Posterior cingulate gyrus (tissue), 11 donors: Measurements from ENCODE around the gene ABCG4.
"Not testable (repeated sequence)": the region's sequence is repeated elsewhere in the genome, so short reads cannot be mapped to it uniquely, and the experiment has no call there.

ENCODE experiments used
- DNase-seq, 10 donors: peaks; one replicate each; pipeline versions ENCODE4 v3.0.0 to v3.0.0-alpha.2; 2020 to 2021; ENCODE audit warnings: mixed read lengths in 3 of 10
- intact Hi-C: fragments of 100-400 bp; cut with DNase I; formaldehyde crosslinking; loops from one replicate; pipeline ENCODE4 v1.15.1; 2023

The ABCG4 gene

GRCh38 chr11:119114351-119114750, 34.5 kb upstream of the ABCG4 start:
- intact Hi-C loops = loop anchor here (10.0 kb wide), 1 partner anchor 80 kb away; no protein-coding TSS in a partner anchor
- peak in 1 of 10 donors; percentile 16 for DNase-seq

GRCh38 chr11:119115484-119116234, 33.2 kb upstream of the ABCG4 start:
- intact Hi-C loops = loop anchor here (10.0 kb wide), 1 partner anchor 79 kb away; no protein-coding TSS in a partner anchor
- peak in 2 of 10 donors; percentile 37 to 89 for DNase-seq

GRCh38 chr11:119116235-119116594, 32.6 kb upstream of the ABCG4 start:
- intact Hi-C loops = loop anchor here (10.0 kb wide), 1 partner anchor 79 kb away; no protein-coding TSS in a partner anchor
- no peak for DNase-seq

GRCh38 chr11:119116601-119117000, 32.3 kb upstream of the ABCG4 start:
- intact Hi-C loops = loop anchor here (10.0 kb wide), 1 partner anchor 78 kb away; no protein-coding TSS in a partner anchor
- DNase-seq = peak in 1 of 10 donors; percentile 57

GRCh38 chr11:119117004-119117706, 31.7 kb upstream of the ABCG4 start:
- DNase-seq = no peak
- intact Hi-C loops = loop anchor here (10.0 kb wide), 1 partner anchor 78 kb away; no protein-coding TSS in a partner anchor

GRCh38 chr11:119118227-119118626, 30.6 kb upstream of the ABCG4 start:
- intact Hi-C loops = loop anchor here (10.0 kb wide), 1 partner anchor 77 kb away; no protein-coding TSS in a partner anchor
- no peak for DNase-seq

GRCh38 chr11:119118946-119119345, 29.9 kb upstream of the ABCG4 start:
- intact Hi-C loops = loop anchor here (10.0 kb wide), 1 partner anchor 76 kb away; no protein-coding TSS in a partner anchor
- DNase-seq = no peak

GRCh38 chr11:119120639-119121007, 28.2 kb upstream of the ABCG4 start:
- peak in 1 of 10 donors; percentile 42 for DNase-seq
- intact Hi-C loops = loop anchor here (2.0 kb wide), 1 partner anchor 14 kb away; the partner anchor contains the start of gene C2CD2L

- DNase-seq = peak; percentile 99 to 100 (median 100)
- intact Hi-C loops = loop anchor here (2.0 kb wide), 1 partner anchor 14 kb away; the partner anchor contains the start of gene C2CD2L
These were observed 27.6 kb upstream of the ABCG4 start, which contains the start of gene HINFP for GRCh38 chr11:119121008-119121810. TSS of gene HINFP (plus strand) at chr11:119121580. CDS start at chr11:119126945, 5,365 bp downstream.

- DNase-seq = no peak
- intact Hi-C loops = loop anchor here (2.0 kb wide), 1 partner anchor 15 kb away; the partner anchor contains the start of gene C2CD2L
These were observed 27.1 kb upstream of the ABCG4 start for GRCh38 chr11:119121811-119122124.

- intact Hi-C loops = no loop called here
- peak in 1 of 10 donors; percentile 14 for DNase-seq
These were observed 23.0 kb upstream of the ABCG4 start for GRCh38 chr11:119125821-119126220.

- DNase-seq = no peak
- intact Hi-C loops = no loop called here
These were observed 22.1 kb upstream of the ABCG4 start for GRCh38 chr11:119126675-119127268.

- no peak for DNase-seq
- intact Hi-C loops = no loop called here
These were observed 18.2 kb upstream of the ABCG4 start for GRCh38 chr11:119130662-119131061.

- DNase-seq = peak in 1 of 10 donors; percentile 23
- intact Hi-C loops = no loop called here
These were observed 14.4 kb upstream of the ABCG4 start for GRCh38 chr11:119134389-119134978.

- intact Hi-C loops = not testable (repeated sequence)
- peak in 1 of 10 donors; percentile 55 for DNase-seq
These were observed 9.6 kb upstream of the ABCG4 start for GRCh38 chr11:119139276-119139675.

- intact Hi-C loops = loop anchor here (10.0 kb wide), 1 partner anchor 50 kb away; no protein-coding TSS in a partner anchor
- DNase-seq = peak in 5 of 10 donors; percentile 38 to 88 (median 45)
These were observed 3.9 kb upstream of the ABCG4 start for GRCh38 chr11:119144825-119145486.

GRCh38 chr11:119145551-119145950, 3.3 kb upstream of the ABCG4 start:
- DNase-seq = peak in 1 of 10 donors; percentile 1
- intact Hi-C loops = loop anchor here (10.0 kb wide), 1 partner anchor 49 kb away; no protein-coding TSS in a partner anchor

- DNase-seq = peak in 3 of 10 donors; percentile 23 to 67 (median 25)
These were observed 1.1 kb upstream of the ABCG4 start for GRCh38 chr11:119147604-119148333.

More at GRCh38 chr11:119147604-119148333, 1.1 kb upstream of the ABCG4 start:
- intact Hi-C loops = loop anchor here (10.0 kb wide), 1 partner anchor 47 kb away; no protein-coding TSS in a partner anchor
